ENCODE measurements around the gene SCIN. TPM values are rescaled to one million over a fixed set of nuclear protein-coding genes. Genes with fewer than 3 reads are reported as not detected.
"Not testable (repeated sequence)": the region's sequence is repeated elsewhere in the genome, so short reads cannot be mapped to it uniquely, and the experiment has no call there.

The SCIN gene
- total and polyA plus RNA-seq, 3 experiments from 2014 or later, result 0.29 to 0.35 TPM; not detected in 1

GRCh38 chr7:12670000-12670729 lies 99.6 kb downstream of the SCIN start:
- Histone ChIP-seq H3K4me1 (ENCODE audit: insufficient read depth, low read length) (no peaks in the 10 kb centered on the region), H3K9me3 (ENCODE audit: low read length) (no peaks in the 10 kb centered on the region), H3K27ac (ENCODE audit: low read depth, low read length) (no peak overlapping the region), H3K4me3 (ENCODE audit: low read length) (no peak overlapping the region), H3K36me3 (ENCODE audit: insufficient read depth, low read length) (no peaks in the 10 kb centered on the region), H3K27me3 (ENCODE audit: insufficient read depth, low read length, poor library complexity, severe bottlenecking) (no peaks in the 10 kb centered on the region)
- no peak overlapping the region for H3K4me3 Mint-ChIP-seq
- no peak overlapping the region for H3K27ac Mint-ChIP-seq
- H3K9me3 Mint-ChIP-seq, result no peaks in the 10 kb centered on the region
- POLR2A ChIA-PET, result no interaction called here
- peaks cover 8 to 12% (median 11%) of the 10 kb centered on the region in 3 donors for H3K4me1 Mint-ChIP-seq
- no peaks in the 10 kb centered on the region for H3K36me3 Mint-ChIP-seq
- CTCF ChIA-PET, result no interaction called here
- DNase-seq, result no peak
- H3K27me3 Mint-ChIP-seq, result peaks cover 0 to 6% of the 10 kb centered on the region in 2 donors

- Mint-ChIP-seq H3K4me3 (no peak overlapping the region), H3K36me3 (no peaks in the 10 kb centered on the region), H3K4me1 (peaks cover 10 to 15% (median 14%) of the 10 kb centered on the region in 3 donors), H3K27me3 (peaks cover 0 to 6% of the 10 kb centered on the region in 2 donors), H3K9me3 (no peaks in the 10 kb centered on the region), H3K27ac (no peak overlapping the region)
- Histone ChIP-seq H3K4me3 (ENCODE audit: low read length) (no peak overlapping the region), H3K9me3 (ENCODE audit: low read length) (no peaks in the 10 kb centered on the region), H3K27ac (ENCODE audit: low read depth, low read length) (no peak overlapping the region), H3K27me3 (ENCODE audit: insufficient read depth, low read length, poor library complexity, severe bottlenecking) (no peaks in the 10 kb centered on the region), H3K4me1 (ENCODE audit: insufficient read depth, low read length) (no peaks in the 10 kb centered on the region), H3K36me3 (ENCODE audit: insufficient read depth, low read length) (no peaks in the 10 kb centered on the region)
- ChIA-PET CTCF (no interaction called here), POLR2A (no interaction called here)
- DNase-seq, result no peak
These were observed 100.4 kb downstream of the SCIN start for GRCh38 chr7:12670743-12671520.

GRCh38 chr7:12673436-12673835 lies 102.9 kb downstream of the SCIN start:
- H3K36me3 ChIP-seq (ENCODE audit: insufficient read depth, low read length); H3K27ac Mint-ChIP-seq; H3K4me3 Mint-ChIP-seq; H3K9me3 ChIP-seq (ENCODE audit: low read length); H3K36me3 Mint-ChIP-seq; H3K27me3 Mint-ChIP-seq; H3K4me3 ChIP-seq (ENCODE audit: low read length); H3K9me3 Mint-ChIP-seq; H3K27ac ChIP-seq (ENCODE audit: low read depth, low read length); H3K4me1 ChIP-seq (ENCODE audit: insufficient read depth, low read length); DNase-seq; POLR2A ChIA-PET; H3K27me3 ChIP-seq (ENCODE audit: insufficient read depth, low read length, poor library complexity, severe bottlenecking): not testable (repeated sequence)
- CTCF ChIA-PET, result interaction anchor here (0.7 to 3.4 kb wide), 2 partner anchors 12 to 582 kb away, joined by 3 to 23 read pairs; no protein-coding TSS in a partner anchor
- H3K4me1 Mint-ChIP-seq, result peaks cover 10 to 15% (median 14%) of the 10 kb centered on the region in 3 donors

GRCh38 chr7:12674053-12674452 lies 103.5 kb downstream of the SCIN start:
- CTCF ChIA-PET, result interaction anchor here (1.2 to 3.4 kb wide), 3 partner anchors 11 to 593 kb away, joined by 3 to 23 read pairs (median 4); no protein-coding TSS in a partner anchor

GRCh38 chr7:12674861-12675260 lies 104.3 kb downstream of the SCIN start:
- CTCF ChIA-PET, result interaction anchor here (1.0 to 3.4 kb wide), 6 partner anchors 11 to 592 kb away, joined by 3 to 23 read pairs (median 4); no protein-coding TSS in a partner anchor
- H3K4me3 Mint-ChIP-seq, result peak overlapping the region in 1 of 7 donors; percentile 12
- POLR2A ChIA-PET, result no interaction called here
- H3K4me1 Mint-ChIP-seq, result peaks cover 10 to 15% (median 14%) of the 10 kb centered on the region in 3 donors
- H3K27ac ChIP-seq (ENCODE audit: low read depth, low read length), result no peak overlapping the region
- H3K27me3 ChIP-seq (ENCODE audit: insufficient read depth, low read length, poor library complexity, severe bottlenecking), result no peaks in the 10 kb centered on the region
- peaks cover 0 to 3% of the 10 kb centered on the region in 2 donors for H3K27me3 Mint-ChIP-seq
- peak in 4 of 5 donors; percentile 42 to 63 (median 50) for DNase-seq
- H3K9me3 ChIP-seq (ENCODE audit: low read length), result no peaks in the 10 kb centered on the region
- no peaks in the 10 kb centered on the region for H3K4me1 ChIP-seq (ENCODE audit: insufficient read depth, low read length)
- peak overlapping the region in 7 of 8 donors; percentile 0 to 84 (median 73) for H3K27ac Mint-ChIP-seq
- no peaks in the 10 kb centered on the region for H3K36me3 ChIP-seq (ENCODE audit: insufficient read depth, low read length)
- H3K36me3 Mint-ChIP-seq, result no peaks in the 10 kb centered on the region
- H3K9me3 Mint-ChIP-seq, result no peaks in the 10 kb centered on the region
- no peak overlapping the region for H3K4me3 ChIP-seq (ENCODE audit: low read length)

More at GRCh38 chr7:12674053-12674452, 103.5 kb downstream of the SCIN start:
- Mint-ChIP-seq H3K4me3 (no peak overlapping the region), H3K9me3 (no peaks in the 10 kb centered on the region), H3K36me3 (no peaks in the 10 kb centered on the region), H3K27me3 (peaks cover 0 to 3% of the 10 kb centered on the region in 2 donors), H3K27ac (no peak overlapping the region), H3K4me1 (peaks cover 10 to 15% (median 14%) of the 10 kb centered on the region in 3 donors)
- Histone ChIP-seq H3K9me3 (ENCODE audit: low read length) (no peaks in the 10 kb centered on the region), H3K4me3 (ENCODE audit: low read length) (no peak overlapping the region), H3K4me1 (ENCODE audit: insufficient read depth, low read length) (no peaks in the 10 kb centered on the region), H3K27me3 (ENCODE audit: insufficient read depth, low read length, poor library complexity, severe bottlenecking) (no peaks in the 10 kb centered on the region), H3K27ac (ENCODE audit: low read depth, low read length) (no peak overlapping the region), H3K36me3 (ENCODE audit: insufficient read depth, low read length) (no peaks in the 10 kb centered on the region)
- no peak for DNase-seq
- POLR2A ChIA-PET, result no interaction called here

- Histone ChIP-seq H3K4me3 (ENCODE audit: low read length) (no peak overlapping the region), H3K36me3 (ENCODE audit: insufficient read depth, low read length) (no peaks in the 10 kb centered on the region), H3K27me3 (ENCODE audit: insufficient read depth, low read length, poor library complexity, severe bottlenecking) (no peaks in the 10 kb centered on the region), H3K27ac (ENCODE audit: low read depth, low read length) (no peak overlapping the region), H3K4me1 (ENCODE audit: insufficient read depth, low read length) (peaks cover 7% of the 10 kb centered on the region), H3K9me3 (ENCODE audit: low read length) (no peaks in the 10 kb centered on the region)
- peaks cover 18 to 27% (median 22%) of the 10 kb centered on the region in 3 donors for H3K4me1 Mint-ChIP-seq
- H3K9me3 Mint-ChIP-seq, result peaks cover 0 to 3% (median 0%) of the 10 kb centered on the region in 5 donors
- CTCF ChIA-PET, result interaction anchor here (1.2 to 4.3 kb wide), 3 partner anchors 9 to 581 kb away, joined by 3 to 25 read pairs (median 23); no protein-coding TSS in a partner anchor
- H3K4me3 Mint-ChIP-seq, result peak overlapping the region in 1 of 7 donors; percentile 9
- no peaks in the 10 kb centered on the region for H3K27me3 Mint-ChIP-seq
- no peak for DNase-seq
- peaks cover 0 to 10% (median 0%) of the 10 kb centered on the region in 3 donors for H3K36me3 Mint-ChIP-seq
- H3K27ac Mint-ChIP-seq, result peak overlapping the region; percentile 18 to 98 (median 78)
- POLR2A ChIA-PET, result no interaction called here
These were observed 113.4 kb downstream of the SCIN start for GRCh38 chr7:12683678-12684585.

- Histone ChIP-seq H3K27me3 (ENCODE audit: insufficient read depth, low read length, poor library complexity, severe bottlenecking) (no peaks in the 10 kb centered on the region), H3K9me3 (ENCODE audit: low read length) (no peaks in the 10 kb centered on the region), H3K27ac (ENCODE audit: low read depth, low read length) (no peak overlapping the region), H3K4me3 (ENCODE audit: low read length) (no peak overlapping the region), H3K36me3 (ENCODE audit: insufficient read depth, low read length) (no peaks in the 10 kb centered on the region), H3K4me1 (ENCODE audit: insufficient read depth, low read length) (peaks cover 7% of the 10 kb centered on the region)
- Mint-ChIP-seq H3K4me1 (peaks cover 19 to 34% (median 30%) of the 10 kb centered on the region in 3 donors), H3K9me3 (peaks cover 0 to 3% (median 0%) of the 10 kb centered on the region in 5 donors), H3K27me3 (no peaks in the 10 kb centered on the region), H3K36me3 (peaks cover 0 to 10% (median 0%) of the 10 kb centered on the region in 3 donors), H3K4me3 (peak overlapping the region in 1 of 7 donors; percentile 7), H3K27ac (peak overlapping the region in 7 of 8 donors; percentile 20 to 99 (median 96))
- ChIA-PET CTCF (interaction anchor here (1.2 to 4.3 kb wide), 3 partner anchors 9 to 581 kb away, joined by 3 to 25 read pairs (median 23); no protein-coding TSS in a partner anchor), POLR2A (no interaction called here)
- no peak for DNase-seq
These were observed 114.2 kb downstream of the SCIN start for GRCh38 chr7:12684733-12685132.
